Muscle layer of duodenum (tissue), 2 donors: Measurements from ENCODE around the gene TLE6.
"Not testable (repeated sequence)": the region's sequence is repeated elsewhere in the genome, so short reads cannot be mapped to it uniquely, and the experiment has no call there.

Experiments
- H3K27ac ChIP-seq: one replicate; pipeline ENCODE4 v1.7.0; 2013; ENCODE audit warnings: mild to moderate bottlenecking, low read length
- H3K27me3 ChIP-seq: one replicate; pipeline ENCODE4 v1.7.0; 2013; ENCODE audit warnings: low read depth, mild to moderate bottlenecking, control low read depth, low read length
- H3K36me3 ChIP-seq, 2 donors: one replicate each; pipeline ENCODE4 v1.7.0; 2013; ENCODE audit warnings: low read length in 2 of 2, control low read depth in 1 of 2, mild to moderate bottlenecking in 1 of 2; ENCODE audit not compliant: insufficient read depth in 2 of 2, control insufficient read depth in 1 of 2
- H3K4me1 ChIP-seq, 2 donors: one replicate each; pipeline ENCODE4 v1.7.0; 2013; ENCODE audit warnings: low read length in 2 of 2, mild to moderate bottlenecking in 2 of 2, control low read depth in 1 of 2, moderate library complexity in 1 of 2; ENCODE audit not compliant: insufficient read depth in 2 of 2, control insufficient read depth in 1 of 2
- H3K4me3 ChIP-seq, 2 donors: one replicate each; pipeline ENCODE4 v1.7.0; 2013; ENCODE audit warnings: low read length in 2 of 2, low read depth in 1 of 2, mild to moderate bottlenecking in 1 of 2
- H3K9me3 ChIP-seq, 2 donors: one replicate each; pipeline ENCODE4 v1.7.0; 2013; ENCODE audit warnings: low read length in 2 of 2, control low read depth in 1 of 2, mild to moderate bottlenecking in 1 of 2; ENCODE audit not compliant: control insufficient read depth in 1 of 2
- donor health status: healthy.

The TLE6 gene

DNA sequence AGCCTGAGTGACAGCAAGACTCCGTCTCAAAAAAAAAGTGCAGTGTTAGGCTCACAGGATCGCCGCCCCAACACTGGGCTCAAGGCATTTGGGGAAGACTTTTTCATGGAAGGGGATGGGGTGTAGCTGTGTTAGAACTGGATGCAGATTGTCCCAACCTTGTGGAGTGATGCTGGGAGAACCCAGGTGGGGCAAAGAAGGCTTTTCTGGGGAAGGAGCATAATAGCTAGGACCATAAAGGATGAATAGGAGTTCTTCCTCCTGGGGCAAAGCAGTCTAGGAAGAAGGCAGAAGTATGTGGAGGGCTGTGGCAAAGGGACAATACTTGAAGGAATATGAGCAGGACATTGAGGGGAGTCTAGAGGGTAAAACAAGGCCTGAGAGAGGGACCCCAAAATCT is 11.2 kb downstream of the TLE6 start:
- peaks cover 2 to 5% of the 10 kb centered on the region in 2 donors for H3K4me1 ChIP-seq
- H3K27ac ChIP-seq, result no peak overlapping the region
- no peak overlapping the region for H3K4me3 ChIP-seq
- no peaks in the 10 kb centered on the region for H3K9me3 ChIP-seq
- no peaks in the 10 kb centered on the region for H3K36me3 ChIP-seq
- no peaks in the 10 kb centered on the region for H3K27me3 ChIP-seq

DNA sequence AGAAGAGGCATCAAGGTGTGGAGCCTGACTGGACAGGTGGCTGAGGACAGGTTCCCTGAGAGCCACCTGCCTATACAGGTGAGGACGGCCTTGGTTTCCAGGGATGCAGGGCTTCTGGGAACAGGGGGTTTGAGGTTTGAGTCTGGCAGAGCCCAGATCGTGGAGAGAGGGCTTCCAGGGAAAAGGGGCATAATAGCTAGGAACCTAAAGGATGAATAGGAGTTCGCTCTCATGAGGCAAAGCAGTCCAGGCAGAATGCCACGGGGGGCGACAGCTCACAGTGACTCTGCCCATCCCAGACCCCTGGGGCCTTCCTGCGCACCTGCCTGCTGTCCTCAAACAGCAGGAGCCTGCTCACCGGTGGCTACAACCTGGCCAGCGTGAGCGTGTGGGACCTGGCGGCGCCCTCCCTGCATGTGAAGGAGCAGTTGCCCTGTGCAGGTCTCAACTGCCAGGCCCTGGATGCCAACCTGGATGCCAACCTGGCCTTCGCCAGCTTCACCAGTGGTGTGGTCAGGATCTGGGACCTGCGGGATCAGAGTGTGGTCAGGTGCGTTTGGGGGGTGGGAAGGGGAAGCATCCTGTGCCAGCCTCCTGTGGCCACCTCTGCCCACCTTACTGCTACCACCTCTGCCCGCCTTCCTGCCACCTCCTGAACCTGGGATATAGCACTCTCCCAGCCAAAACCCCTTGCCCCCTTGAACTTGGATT is 12.0 kb downstream of the TLE6 start:
- no peak overlapping the region for H3K4me3 ChIP-seq
- H3K9me3 ChIP-seq, result no peaks in the 10 kb centered on the region
- no peak overlapping the region for H3K27ac ChIP-seq
- no peaks in the 10 kb centered on the region for H3K27me3 ChIP-seq
- H3K36me3 ChIP-seq, result no peaks in the 10 kb centered on the region
- no peaks in the 10 kb centered on the region for H3K4me1 ChIP-seq

DNA sequence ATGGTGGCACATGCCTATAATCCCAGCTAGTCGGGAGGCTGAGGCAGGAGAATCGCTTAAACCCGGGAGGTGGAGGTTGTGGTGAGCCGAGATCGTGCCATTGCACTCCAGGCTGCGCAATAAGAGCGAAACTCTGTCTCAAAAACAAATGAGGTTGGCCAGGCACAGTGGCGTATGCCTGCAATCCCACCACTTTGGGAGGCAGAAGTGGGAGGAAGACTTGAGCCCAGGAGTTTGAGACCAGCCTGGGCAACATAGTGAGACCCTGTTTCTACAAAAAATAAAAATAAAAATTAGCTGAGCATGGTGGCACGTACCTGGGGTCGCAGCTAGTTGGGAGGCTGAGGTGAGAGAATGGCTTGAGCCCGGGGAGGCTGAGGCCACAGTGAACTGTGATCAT is 15.0 kb downstream of the TLE6 start:
- H3K4me3 ChIP-seq, H3K36me3 ChIP-seq, H3K4me1 ChIP-seq, H3K9me3 ChIP-seq, H3K27me3 ChIP-seq, H3K27ac ChIP-seq: not testable (repeated sequence)

DNA sequence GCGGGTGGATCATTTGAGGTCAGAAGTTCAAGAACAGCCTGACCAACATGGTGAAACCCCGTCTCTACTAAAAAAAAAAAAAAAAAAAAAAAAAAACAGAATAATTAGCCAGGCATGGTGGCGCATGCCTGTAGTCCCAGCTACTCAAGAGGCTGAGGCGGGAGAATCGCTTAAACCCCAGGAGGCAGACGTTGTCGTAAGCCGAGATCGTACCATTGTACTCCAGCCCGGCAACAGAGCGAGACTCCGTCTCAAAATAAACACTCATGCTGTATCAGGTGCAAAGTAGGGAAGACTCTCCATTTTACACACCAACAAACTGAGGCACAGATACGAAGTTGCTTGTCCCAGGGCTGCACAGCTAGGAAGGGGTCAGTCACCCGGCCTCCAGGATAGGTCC is 15.6 kb downstream of the TLE6 start:
- H3K4me3 ChIP-seq, result no peak overlapping the region
- no peaks in the 10 kb centered on the region for H3K27me3 ChIP-seq
- peaks cover 0 to 4% of the 10 kb centered on the region in 2 donors for H3K36me3 ChIP-seq
- no peaks in the 10 kb centered on the region for H3K4me1 ChIP-seq
- H3K9me3 ChIP-seq, result no peaks in the 10 kb centered on the region
- no peak overlapping the region for H3K27ac ChIP-seq

DNA sequence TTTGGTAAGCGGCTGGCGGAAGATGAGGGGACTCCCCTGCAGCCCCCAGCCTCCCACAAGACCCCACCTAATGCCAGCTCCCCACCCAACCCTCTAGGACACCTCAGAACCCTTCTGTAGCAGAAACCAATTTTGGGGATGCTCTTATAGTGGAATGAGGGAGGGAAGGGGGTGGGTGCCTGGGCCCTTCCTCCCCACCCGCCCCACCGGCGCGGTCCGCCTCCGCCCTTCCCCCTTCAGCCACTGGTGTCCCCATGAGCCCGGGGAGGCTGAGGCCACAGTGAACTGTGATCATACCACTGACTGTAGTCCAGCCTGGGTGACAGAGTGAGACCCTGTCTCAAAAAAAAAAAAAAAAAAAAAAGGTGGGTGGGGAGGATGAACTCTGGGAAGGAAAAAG is 16.2 kb downstream of the TLE6 start:
- Histone ChIP-seq H3K9me3 (no peaks in the 10 kb centered on the region), H3K27ac (no peak overlapping the region), H3K27me3 (no peaks in the 10 kb centered on the region), H3K4me3 (no peak overlapping the region), H3K4me1 (no peaks in the 10 kb centered on the region), H3K36me3 (peaks cover 0 to 6% of the 10 kb centered on the region in 2 donors)

DNA sequence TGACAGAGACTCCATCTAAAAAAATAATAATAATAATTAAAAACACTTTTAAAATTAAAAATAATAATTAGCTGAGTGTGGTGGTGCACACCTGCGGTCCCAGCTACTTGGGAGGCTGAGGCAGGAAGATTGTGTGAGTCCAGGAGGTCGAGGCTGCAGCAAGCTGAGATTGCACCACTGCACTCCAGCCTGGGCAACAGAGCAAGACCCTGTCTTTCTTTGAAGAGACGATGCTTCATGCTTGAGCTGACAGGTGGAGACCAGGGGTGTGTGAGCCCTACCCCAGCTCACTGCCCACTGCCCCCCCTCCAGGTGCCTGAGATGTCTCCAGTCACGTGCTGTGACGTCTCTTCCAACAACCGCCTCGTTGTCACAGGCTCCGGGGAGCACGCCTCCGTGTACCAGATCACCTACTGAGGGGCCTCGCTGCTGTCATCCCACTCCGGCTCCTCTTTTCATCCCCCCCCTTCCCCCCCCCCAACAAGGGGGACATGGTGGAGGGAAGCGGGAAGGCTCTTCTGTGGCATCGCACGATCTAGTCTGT is 17.3 kb downstream of the TLE6 start:
- no peak overlapping the region for H3K27ac ChIP-seq
- no peaks in the 10 kb centered on the region for H3K27me3 ChIP-seq
- H3K36me3 ChIP-seq, result peaks cover 0 to 13% of the 10 kb centered on the region in 2 donors
- no peaks in the 10 kb centered on the region for H3K4me1 ChIP-seq
- no peak overlapping the region for H3K4me3 ChIP-seq
- no peaks in the 10 kb centered on the region for H3K9me3 ChIP-seq

DNA sequence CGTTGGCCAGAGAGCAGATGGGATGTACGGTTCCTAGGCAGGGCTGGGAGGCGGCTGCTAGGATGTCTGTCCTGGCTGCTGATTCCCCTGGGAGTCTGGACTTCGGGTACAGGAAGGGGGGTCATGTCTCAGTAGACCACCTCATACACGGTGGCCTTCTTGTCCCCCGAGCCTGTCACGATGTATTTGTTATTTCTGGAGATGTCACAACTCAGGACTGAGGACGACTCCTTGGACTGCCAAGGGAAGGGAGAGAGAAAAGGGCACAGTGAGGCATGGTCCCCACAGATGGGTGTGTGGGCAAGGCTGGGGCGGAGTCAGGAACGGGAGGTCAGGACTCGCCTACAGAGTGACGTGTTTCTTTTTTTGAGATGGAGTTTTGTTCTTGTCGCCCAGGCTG is 20.4 kb downstream of the TLE6 start:
- Histone ChIP-seq H3K36me3 (peaks cover 0 to 18% of the 10 kb centered on the region in 2 donors), H3K27me3 (no peaks in the 10 kb centered on the region), H3K27ac (no peak overlapping the region), H3K9me3 (no peaks in the 10 kb centered on the region), H3K4me1 (no peaks in the 10 kb centered on the region), H3K4me3 (no peak overlapping the region)

DNA sequence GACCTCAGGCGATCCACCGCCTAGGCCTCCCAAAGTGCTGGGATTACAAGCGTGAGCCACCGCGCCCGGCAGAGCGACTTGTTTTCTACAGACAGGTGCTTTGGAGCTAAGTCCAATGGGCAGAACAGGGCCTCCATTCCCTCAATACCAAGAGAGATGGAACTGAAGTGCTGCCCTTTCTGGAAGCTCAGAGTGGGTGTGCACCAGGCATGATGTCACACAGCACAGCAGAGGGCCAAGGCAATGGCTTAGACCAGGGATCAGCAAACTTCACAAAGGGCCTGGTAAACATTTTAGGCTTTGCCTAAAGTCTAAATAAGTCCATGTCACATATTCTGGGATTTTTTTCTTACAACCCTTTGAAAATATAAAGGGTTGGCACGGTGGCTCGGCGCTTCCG is 21.3 kb downstream of the TLE6 start:
- no peak overlapping the region for H3K27ac ChIP-seq
- peaks cover 0 to 18% of the 10 kb centered on the region in 2 donors for H3K36me3 ChIP-seq
- no peaks in the 10 kb centered on the region for H3K27me3 ChIP-seq
- H3K9me3 ChIP-seq, result no peaks in the 10 kb centered on the region
- no peak overlapping the region for H3K4me3 ChIP-seq
- H3K4me1 ChIP-seq, result no peaks in the 10 kb centered on the region

DNA sequence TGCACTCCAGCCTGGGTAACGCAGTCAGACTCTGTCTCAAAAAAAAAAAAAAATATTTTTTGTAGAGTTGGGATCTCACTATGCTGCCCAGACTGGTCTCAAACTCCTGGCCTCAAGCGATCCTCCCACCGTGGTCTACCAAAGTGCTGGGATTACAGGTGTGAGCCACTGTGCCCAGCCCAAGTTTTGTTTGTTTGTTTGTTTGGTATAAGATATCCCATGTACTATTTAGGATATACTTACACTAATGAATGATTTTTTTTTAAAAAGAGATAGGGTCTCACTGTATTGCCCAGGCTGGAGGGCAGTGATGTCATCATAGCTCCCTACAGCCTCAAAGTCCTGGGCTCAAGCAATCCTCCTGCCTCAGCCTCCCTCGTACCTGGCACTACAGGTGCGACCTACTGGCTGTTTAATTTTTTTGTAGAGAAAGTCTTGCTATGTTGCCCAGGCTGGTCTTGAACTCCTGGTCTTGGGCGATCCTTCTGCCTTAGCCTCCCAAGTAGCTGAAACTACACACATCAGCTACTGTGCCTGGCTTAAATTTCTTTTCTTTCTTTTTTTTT is 24.0 kb downstream of the TLE6 start:
- Histone ChIP-seq H3K36me3 (peaks cover 0 to 34% of the 10 kb centered on the region in 2 donors), H3K9me3 (no peaks in the 10 kb centered on the region), H3K27ac (no peak overlapping the region), H3K4me1 (no peaks in the 10 kb centered on the region), H3K4me3 (no peak overlapping the region), H3K27me3 (no peaks in the 10 kb centered on the region)

DNA sequence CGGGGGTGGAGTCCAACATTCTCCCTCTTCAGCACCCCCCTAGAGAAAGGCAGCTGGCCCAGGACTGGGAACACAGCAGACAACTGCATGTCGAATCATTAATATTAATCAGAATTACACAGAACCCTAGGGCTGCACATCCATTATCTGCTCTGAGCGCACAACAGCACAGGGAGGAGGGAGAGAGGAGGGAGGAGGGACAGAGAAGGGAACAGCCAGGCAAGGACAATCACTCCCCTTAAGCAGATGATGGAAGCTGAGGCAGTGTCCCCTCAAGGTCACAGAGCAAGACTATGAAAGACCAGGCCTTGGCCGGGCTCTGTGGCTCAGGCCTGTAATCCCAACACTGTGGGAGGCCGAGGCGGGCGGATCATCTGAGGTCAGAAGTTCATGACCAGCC is 25.7 kb downstream of the TLE6 start:
- Histone ChIP-seq H3K9me3 (no peaks in the 10 kb centered on the region), H3K27ac (no peak overlapping the region), H3K27me3 (no peaks in the 10 kb centered on the region), H3K4me3 (no peak overlapping the region), H3K36me3 (peaks cover 0 to 30% of the 10 kb centered on the region in 2 donors), H3K4me1 (no peaks in the 10 kb centered on the region)

DNA sequence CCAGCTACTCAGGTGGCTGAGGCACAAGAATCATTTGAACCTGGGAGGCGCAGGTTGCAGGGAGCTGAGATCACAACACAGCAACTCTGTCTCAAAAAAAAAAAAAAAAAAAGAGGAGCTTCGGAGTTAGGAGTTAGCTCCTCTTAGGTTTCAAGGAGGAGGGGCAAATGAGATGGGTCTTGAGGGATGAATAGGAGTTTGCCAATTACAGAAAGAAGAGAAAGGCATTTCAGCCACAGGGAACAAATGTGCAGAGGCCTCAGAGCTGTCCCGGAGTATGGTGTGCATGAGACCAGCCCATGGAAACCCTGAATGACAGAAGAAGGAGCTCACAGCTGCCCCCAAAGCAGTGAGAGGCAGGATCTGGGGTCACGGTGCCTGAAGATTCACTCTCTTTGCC is 27.2 kb downstream of the TLE6 start:
- H3K9me3 ChIP-seq, result no peaks in the 10 kb centered on the region
- peaks cover 0 to 32% of the 10 kb centered on the region in 2 donors for H3K36me3 ChIP-seq
- H3K4me3 ChIP-seq, result no peak overlapping the region
- H3K27me3 ChIP-seq, result no peaks in the 10 kb centered on the region
- no peaks in the 10 kb centered on the region for H3K4me1 ChIP-seq
- H3K27ac ChIP-seq, result no peak overlapping the region

DNA sequence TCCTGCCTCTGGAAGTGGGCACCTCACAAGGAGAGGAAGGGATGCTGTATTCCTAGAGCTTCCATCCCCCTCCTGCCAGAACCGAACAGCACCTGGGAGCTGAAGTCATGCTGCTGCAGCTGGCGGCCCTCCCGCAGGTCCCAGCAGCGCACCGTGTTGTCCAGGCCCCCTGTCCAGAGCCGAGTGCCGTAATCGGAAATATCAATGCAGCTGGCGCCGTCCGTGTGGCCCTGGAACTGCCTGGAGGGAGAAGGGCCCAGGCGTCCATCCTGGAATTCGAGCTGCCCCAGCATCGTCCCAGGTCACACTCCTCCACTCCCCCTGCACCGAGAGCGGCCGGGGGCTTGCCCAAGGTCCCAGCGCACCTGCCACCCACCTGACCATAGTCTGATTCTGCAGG is 28.0 kb downstream of the TLE6 start:
- no peaks in the 10 kb centered on the region for H3K9me3 ChIP-seq
- peaks cover 0 to 36% of the 10 kb centered on the region in 2 donors for H3K36me3 ChIP-seq
- no peaks in the 10 kb centered on the region for H3K27me3 ChIP-seq
- H3K4me3 ChIP-seq, result no peak overlapping the region
- H3K27ac ChIP-seq, result no peak overlapping the region
- H3K4me1 ChIP-seq, result no peaks in the 10 kb centered on the region
